CD4-positive, alpha-beta T cell treated with Interleukin-2 at 100 ng/mL for 4 hours (primary cell): ENCODE measurements around the gene FOXP2.
"Not testable (repeated sequence)": the region's sequence is repeated elsewhere in the genome, so short reads cannot be mapped to it uniquely, and the experiment has no call there.

Source experiments
- DNase-seq: peaks from one replicate; pipeline ENCODE4 v3.0.0-alpha.2; 2020; ENCODE audit warnings: low spot score

The FOXP2 gene

GRCh38 chr7:114414156-114415063 lies at the start of gene FOXP2:
TSS of gene FOXP2 (plus strand) at chr7:114414815. CDS start at chr7:114426512, 11,697 bp downstream.
- DNase-seq: no peak

- DNase-seq: no peak
Measured at GRCh38 chr7:114365791-114366190, 48.8 kb upstream of the FOXP2 start.

- DNase-seq: no peak
Measured at GRCh38 chr7:114368492-114368891, 46.1 kb upstream of the FOXP2 start.

GRCh38 chr7:114369294-114369693 lies 45.3 kb upstream of the FOXP2 start:
- no peak for DNase-seq

GRCh38 chr7:114372619-114373018 lies 42.0 kb upstream of the FOXP2 start:
- no peak for DNase-seq

- DNase-seq: no peak
Measured at GRCh38 chr7:114375907-114376306, 38.7 kb upstream of the FOXP2 start.

GRCh38 chr7:114383946-114384345 lies 30.7 kb upstream of the FOXP2 start:
- DNase-seq: not testable (repeated sequence)

GRCh38 chr7:114384346-114384745 lies 30.3 kb upstream of the FOXP2 start:
- DNase-seq: not testable (repeated sequence)

GRCh38 chr7:114388021-114388420 lies 26.6 kb upstream of the FOXP2 start:
- no peak for DNase-seq

- DNase-seq: no peak
Measured at GRCh38 chr7:114392686-114393085, 21.9 kb upstream of the FOXP2 start.

GRCh38 chr7:114402876-114403635 lies 11.6 kb upstream of the FOXP2 start:
- DNase-seq: no peak

GRCh38 chr7:114405427-114405826 lies 9.2 kb upstream of the FOXP2 start:
- no peak for DNase-seq

- no peak for DNase-seq
Measured at GRCh38 chr7:114409750-114410149, 4.9 kb upstream of the FOXP2 start.

- no peak for DNase-seq
Measured at GRCh38 chr7:114412548-114412947, 2.1 kb upstream of the FOXP2 start.

- no peak for DNase-seq
Measured at GRCh38 chr7:114413761-114414155, 857 bp upstream of the FOXP2 start.

- no peak for DNase-seq
Measured at GRCh38 chr7:114415064-114415989, 712 bp downstream of the FOXP2 start.

GRCh38 chr7:114416129-114416990 lies 1.7 kb downstream of the FOXP2 start:
- no peak for DNase-seq

- no peak for DNase-seq
Measured at GRCh38 chr7:114417290-114417689, 2.7 kb downstream of the FOXP2 start.

- no peak for DNase-seq
Measured at GRCh38 chr7:114418117-114418516, 3.5 kb downstream of the FOXP2 start.

- no peak for DNase-seq
Measured at GRCh38 chr7:114419441-114420272, 5.0 kb downstream of the FOXP2 start.
